GM19372 (cell line): ENCODE results near the gene LSM12.
"Not testable (repeated sequence)": the region's sequence is repeated elsewhere in the genome, so short reads cannot be mapped to it uniquely, and the experiment has no call there.

Source experiments
- ATAC-seq: cut with Tn5 transposase; IDR thresholded peaks from one replicate; pipeline ENCODE4 v1.9.1; 2021; ENCODE audit warnings: mild to moderate bottlenecking, low read depth, moderate library complexity; ENCODE audit not compliant: unreplicated experiment

Gene LSM12

DNA sequence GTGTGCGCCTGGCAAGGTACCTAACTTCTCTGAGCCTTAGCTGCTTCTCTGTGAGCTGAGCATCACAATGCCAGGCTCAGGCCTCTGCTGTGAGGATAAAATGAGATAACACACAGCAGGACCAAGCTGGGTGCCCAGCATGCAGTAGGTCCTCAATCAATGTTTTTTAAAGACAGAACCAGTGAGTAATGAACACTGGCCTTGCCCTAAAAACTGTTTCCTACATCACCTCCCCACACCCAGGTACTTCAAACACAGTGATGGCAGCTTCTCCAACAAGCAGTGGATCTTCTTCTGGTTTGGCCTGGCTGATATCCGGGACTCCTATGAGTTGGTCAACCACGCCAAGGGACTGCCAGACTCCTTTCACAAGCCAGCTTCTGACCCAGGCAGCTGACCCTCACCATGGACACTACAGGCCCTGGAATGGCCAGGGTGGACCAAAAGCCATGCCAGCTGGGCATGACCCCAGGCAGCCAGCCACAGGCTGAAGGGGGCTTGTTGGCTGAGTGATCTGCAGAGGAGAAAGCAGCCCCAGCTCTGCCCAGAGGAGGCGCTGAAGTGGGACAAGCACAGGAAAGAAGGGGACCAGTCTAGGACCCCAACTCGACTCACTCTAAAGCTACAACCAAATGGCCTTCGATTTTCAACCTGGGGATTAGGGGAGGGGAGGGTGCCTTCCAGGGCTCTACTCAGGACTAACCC is 58.1 kb downstream of the LSM12 start:
- no peak for ATAC-seq

DNA sequence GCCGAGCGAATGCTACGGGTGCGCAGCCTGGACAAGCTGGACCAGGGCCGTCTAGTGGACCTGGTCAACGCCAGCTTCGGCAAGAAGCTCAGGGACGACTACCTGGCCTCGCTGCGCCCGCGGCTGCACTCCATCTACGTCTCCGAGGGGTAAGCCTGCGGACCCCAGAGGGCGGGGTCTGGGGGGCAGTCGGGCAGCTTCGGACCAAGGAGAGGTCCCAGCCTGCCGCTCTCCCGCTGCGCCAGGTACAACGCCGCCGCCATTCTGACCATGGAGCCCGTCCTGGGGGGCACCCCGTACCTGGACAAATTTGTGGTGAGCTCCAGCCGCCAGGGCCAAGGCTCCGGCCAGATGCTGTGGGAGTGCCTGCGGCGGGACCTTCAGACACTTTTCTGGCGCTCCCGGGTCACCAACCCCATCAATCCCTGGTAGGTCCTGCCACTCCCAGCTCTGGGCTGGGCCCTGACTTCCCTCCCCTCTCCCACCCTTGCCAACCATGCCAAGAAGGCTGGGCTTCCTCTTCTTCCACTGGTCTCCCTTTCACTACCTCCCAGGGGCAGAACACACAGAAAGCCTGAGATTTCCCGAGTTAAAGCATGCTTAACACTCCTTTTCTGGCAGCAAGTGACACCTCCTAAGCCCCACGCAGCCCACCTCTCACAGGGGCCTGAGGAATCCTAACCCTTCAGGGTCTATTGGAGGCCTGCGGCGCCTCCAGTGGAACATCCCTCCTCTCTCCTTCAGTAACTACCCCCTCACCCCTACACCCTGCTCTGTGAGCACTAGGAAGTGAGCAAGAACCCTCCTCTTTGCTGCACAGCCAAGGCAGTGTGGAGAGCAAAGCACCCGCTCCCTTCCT is 58.9 kb downstream of the LSM12 start:
- ATAC-seq, result no peak

GRCh38 chr17:44006598-44007345 is 59.7 kb downstream of the LSM12 start:
- ATAC-seq, result no peak

- ATAC-seq, result no peak
Measured at GRCh38 chr17:44006272-44006597, 60.2 kb downstream of the LSM12 start.

DNA sequence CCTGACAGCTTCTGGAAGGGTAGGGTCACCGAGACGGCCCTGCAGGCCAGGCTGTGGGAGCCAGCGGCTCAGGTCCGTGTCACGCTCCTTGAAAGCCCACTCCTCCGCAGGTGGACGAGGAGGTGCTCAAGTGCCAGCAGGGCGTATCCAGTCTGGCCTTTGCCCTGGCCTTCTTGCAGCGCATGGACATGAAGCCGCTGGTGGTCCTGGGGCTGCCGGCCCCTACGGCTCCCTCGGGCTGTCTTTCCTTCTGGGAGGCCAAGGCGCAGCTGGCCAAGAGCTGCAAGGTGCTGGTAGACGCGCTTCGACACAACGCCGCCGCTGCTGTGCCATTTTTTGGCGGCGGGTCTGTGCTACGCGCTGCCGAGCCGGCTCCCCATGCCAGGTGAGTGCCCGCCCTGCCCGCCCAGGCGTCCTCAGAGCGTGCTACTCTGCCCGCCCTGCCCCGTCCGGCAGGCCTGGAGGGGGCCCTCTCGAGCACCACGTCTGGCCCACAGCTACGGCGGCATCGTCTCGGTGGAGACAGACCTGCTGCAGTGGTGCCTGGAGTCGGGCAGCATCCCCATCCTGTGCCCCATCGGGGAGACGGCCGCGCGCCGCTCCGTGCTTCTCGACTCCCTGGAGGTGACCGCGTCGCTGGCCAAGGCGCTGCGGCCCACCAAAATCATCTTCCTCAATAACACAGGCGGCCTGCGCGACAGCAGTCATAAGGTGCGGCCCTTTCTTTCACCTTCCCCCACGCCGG is 60.8 kb downstream of the LSM12 start:
- no peak for ATAC-seq

GRCh38 chr17:44004761-44005526 is 61.5 kb downstream of the LSM12 start:
- no peak for ATAC-seq

- ATAC-seq, result no peak
Measured at GRCh38 chr17:44004077-44004760, 62.3 kb downstream of the LSM12 start, which contains the start of gene NAGS. Gene NAGS (plus strand): TSS chr17:44004622. CDS start chr17:44004664, 42 bp downstream.

- ATAC-seq, result no peak
Measured at GRCh38 chr17:44002141-44002848, 64.2 kb downstream of the LSM12 start.

- ATAC-seq, result no peak
Measured at GRCh38 chr17:44001461-44001920, 65.0 kb downstream of the LSM12 start.

DNA sequence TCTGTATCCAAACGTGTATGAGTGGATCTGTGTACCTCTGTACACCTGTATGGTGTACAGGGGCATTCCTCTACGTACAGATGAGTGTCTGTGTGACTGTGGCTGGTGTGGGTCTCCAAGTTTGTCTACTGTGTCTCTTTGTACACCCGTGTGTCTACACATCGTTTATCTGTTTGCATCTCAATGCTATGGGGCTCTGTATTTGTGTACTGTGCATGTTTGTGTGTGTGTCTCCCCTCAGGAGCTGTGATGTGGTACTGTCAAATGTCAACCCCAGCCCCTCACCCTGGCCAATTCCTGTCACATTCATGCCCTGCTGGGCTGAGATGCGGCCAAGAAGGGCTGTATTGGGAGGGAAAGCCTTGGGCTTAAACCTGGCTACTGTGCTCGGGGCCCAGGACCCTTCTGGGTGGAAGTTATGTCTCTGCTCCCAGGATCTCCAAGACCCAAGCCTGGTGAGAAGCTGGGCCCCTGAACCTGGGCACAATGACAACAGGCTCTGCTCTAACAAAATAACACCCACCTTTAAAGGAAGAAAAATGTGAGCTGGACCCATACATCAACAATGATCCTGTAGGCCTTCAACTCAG is 65.5 kb downstream of the LSM12 start:
- ATAC-seq, result no peak

DNA sequence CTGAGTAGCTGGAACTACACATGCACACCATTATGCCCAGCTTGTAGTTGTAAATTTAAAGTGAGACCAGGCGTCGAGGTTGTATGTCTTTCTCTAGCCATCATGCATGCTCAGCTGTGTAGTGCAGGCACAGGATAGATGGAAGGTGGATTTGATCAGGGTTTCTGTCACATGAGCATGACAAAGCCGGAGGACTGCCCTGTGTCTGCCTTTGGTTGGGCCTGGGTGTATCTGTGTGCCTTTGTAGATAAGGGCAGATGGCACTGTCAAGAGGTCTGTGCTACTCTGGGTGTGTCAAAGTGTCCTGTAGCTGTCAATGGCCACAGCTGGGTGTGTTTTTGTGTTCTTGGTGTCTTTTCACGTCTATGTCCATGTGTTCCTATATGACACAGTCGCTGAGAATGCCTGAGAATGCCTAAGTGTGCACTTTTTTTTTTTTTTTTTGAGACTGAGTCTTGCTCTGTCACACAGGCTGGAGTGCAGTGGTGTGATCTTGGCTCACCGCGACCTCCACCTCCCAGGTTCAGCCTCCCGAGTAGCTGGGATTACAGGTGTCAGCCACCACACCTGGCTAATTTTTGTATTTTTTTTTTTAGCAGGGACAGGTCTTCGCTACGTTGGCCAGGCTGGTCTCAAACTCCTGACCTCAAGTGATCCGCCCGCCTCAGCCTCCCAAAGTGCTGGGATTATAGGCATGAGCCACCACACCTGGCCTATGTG is 66.2 kb downstream of the LSM12 start:
- no peak for ATAC-seq

DNA sequence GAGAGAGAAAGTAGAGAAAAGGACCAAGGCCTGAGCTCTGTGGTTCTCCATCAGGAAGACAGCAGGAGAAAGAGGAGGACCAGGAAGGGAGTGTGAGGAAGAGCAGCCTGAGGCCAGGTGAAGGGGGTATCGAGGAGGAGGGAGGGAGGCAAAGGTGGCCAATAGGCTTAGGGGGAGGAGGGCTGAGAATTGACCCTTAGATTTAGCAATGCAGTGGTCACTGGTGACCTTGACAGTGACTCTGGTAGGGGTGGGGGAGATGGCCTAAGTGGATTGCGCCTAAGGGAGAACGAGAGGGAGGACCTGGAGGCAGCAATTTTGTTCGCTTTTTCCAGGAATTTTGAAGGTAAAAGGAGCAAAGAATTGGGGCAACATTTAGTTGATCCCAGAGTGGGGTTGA is 67.4 kb downstream of the LSM12 start:
- no peak for ATAC-seq

DNA sequence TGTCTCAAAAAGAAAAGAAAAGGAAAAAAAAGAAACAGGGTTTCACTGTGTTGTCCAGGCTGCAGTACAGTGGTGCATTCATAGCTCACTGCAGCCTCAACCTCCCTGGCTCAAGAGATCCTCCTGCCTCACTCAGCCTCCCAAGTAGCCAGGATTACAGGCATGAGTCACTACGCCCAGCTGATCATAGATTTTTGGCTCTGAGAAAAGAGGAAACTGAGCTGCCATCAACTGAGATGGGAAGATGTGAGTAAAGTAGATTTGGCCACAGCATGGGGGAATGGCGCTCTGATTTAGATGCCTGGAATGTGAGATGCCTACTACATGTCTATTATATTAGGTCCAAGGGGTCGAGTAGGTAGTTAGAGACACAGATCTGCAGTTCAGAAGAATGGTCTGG is 67.9 kb downstream of the LSM12 start:
- ATAC-seq, result no peak

DNA sequence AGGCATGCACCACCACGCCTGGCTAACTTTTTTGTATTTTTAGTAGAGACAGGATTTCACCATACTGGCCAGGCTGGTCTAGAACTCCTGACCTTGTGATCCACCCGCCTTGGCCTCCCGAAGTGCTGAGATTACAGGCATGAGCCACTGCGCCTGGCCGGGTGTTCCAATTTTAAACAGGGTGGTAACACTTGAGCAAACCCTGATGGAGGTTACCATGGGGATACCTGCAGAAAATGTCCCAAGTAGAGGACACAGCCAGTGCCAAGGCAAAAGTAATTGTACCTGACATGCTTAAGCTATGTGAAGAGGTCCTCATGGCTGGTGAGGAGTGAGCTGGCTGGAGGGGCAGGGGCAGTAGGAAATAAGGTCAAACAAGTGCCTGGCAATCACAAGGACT is 69.3 kb downstream of the LSM12 start:
- not testable (repeated sequence) for ATAC-seq

DNA sequence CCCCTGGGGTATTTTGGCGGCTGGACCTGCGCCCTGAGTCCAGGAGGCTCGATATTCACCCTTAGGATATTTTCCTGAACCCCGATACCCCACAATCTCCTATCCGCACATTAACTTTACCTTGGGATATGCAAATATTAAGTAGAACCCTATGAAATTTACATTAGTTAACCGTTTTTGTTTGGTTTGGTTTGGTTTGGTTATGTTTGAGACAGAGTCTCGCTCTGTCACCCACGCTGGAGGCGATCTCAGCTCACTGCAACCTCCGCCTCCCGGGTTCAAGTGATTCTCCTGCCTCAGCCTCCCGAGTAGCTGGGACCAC is 71.4 kb downstream of the LSM12 start:
- ATAC-seq, result no peak

DNA sequence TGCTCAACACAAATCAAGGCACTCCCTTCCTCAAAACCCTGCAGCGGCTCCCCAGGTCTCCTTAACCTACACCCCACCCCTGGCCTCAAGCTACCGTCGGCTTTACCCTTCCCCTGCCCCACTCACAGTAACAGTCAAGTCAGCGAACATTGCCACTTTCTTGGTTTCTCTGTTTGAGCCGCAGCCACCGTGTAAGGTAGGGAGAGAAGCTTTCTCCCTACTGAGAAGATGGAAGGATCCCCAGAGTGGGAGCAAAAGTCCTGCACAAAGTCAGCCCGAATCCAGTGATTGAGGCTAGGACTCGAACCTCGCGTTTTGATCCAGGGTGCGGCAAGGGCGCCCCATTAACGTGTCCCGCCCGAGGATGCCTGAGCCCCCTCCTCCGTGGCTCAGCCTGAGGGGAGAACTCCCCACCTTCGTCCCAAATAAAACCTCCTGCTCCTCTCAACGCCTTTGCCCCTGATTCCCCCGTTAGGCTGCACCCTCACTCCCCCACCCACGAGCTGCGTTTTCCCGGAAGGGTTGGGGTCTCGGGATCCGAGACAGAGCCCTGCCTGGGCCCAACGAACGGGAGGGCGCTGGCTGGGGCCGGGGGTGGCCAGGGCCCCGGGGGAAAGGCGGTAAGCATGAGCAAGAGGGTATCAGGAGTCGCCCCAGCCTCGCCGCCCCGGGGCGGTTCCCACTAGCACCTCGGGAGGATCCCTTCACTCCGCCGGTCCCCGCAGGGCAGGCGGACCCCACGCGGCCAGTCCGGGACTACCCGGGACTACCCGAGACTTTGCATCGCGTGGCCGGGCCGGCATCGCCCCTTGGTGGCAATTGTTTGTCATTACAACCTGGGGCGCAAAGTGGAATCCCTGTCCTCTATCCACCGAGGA is 72.0 kb downstream of the LSM12 start:
- ATAC-seq, result no peak

- ATAC-seq, result no peak
Measured at GRCh38 chr17:43992641-43993040, 73.8 kb downstream of the LSM12 start.
